ENCODE measurements around the gene TMEM200B.
"Not testable (repeated sequence)": the region's sequence is repeated elsewhere in the genome, so short reads cannot be mapped to it uniquely, and the experiment has no call there.

Gene TMEM200B

GRCh38 chr1:29133861-29134694, 10.4 kb upstream of the TMEM200B start:
- DNase-seq, result no peak

- not testable (repeated sequence) for DNase-seq
These were observed 7.4 kb upstream of the TMEM200B start for GRCh38 chr1:29131056-29131455.

GRCh38 chr1:29129916-29130315, 6.2 kb upstream of the TMEM200B start:
- DNase-seq, result no peak

GRCh38 chr1:29128739-29129138, 5.0 kb upstream of the TMEM200B start:
- DNase-seq, result no peak

GRCh38 chr1:29126198-29126597, 2.5 kb upstream of the TMEM200B start:
- no peak for DNase-seq

GRCh38 chr1:29125788-29126187, 2.1 kb upstream of the TMEM200B start:
- DNase-seq, result no peak

- DNase-seq, result peak; percentile 55
These were observed 1.5 kb upstream of the TMEM200B start for GRCh38 chr1:29125237-29125641.

GRCh38 chr1:29124366-29125236, 898 bp upstream of the TMEM200B start:
- DNase-seq, result peak; percentile 94

GRCh38 chr1:29123053-29123886, 433 bp downstream of the TMEM200B start:
- DNase-seq, result peak; percentile 71

- DNase-seq, result peak; percentile 79
These were observed 1.0 kb downstream of the TMEM200B start for GRCh38 chr1:29122682-29123052.

GRCh38 chr1:29121936-29122681, 1.6 kb downstream of the TMEM200B start:
- DNase-seq, result peak; percentile 92

- peak; percentile 69 for DNase-seq
These were observed 2.2 kb downstream of the TMEM200B start for GRCh38 chr1:29121516-29121935.

- DNase-seq, result peak; percentile 85
These were observed 2.7 kb downstream of the TMEM200B start for GRCh38 chr1:29120947-29121485.

- DNase-seq, result no peak
These were observed 3.3 kb downstream of the TMEM200B start for GRCh38 chr1:29120367-29120766.

GRCh38 chr1:29119121-29119929, 4.4 kb downstream of the TMEM200B start:
- DNase-seq, result no peak

- DNase-seq, result no peak
These were observed 6.3 kb downstream of the TMEM200B start for GRCh38 chr1:29117381-29117780.

- DNase-seq, result no peak
These were observed 9.0 kb downstream of the TMEM200B start for GRCh38 chr1:29114654-29115053.

- no peak for DNase-seq
These were observed 10.1 kb downstream of the TMEM200B start for GRCh38 chr1:29113413-29114117.

- no peak for DNase-seq
These were observed 10.8 kb downstream of the TMEM200B start for GRCh38 chr1:29112705-29113412.

- not testable (repeated sequence) for DNase-seq
These were observed 15.7 kb downstream of the TMEM200B start for GRCh38 chr1:29108041-29108440.

Data from islet precursor cell (in vitro differentiated cells).